Superior temporal gyrus (tissue), 1 donor: ENCODE measurements around the gene COX5B.
A peak's percentile ranks its signal among the peaks of the same experiment; 100 is the strongest.
"Not testable (repeated sequence)": the region's sequence is repeated elsewhere in the genome, so short reads cannot be mapped to it uniquely, and the experiment has no call there.

Experiments
- DNase-seq: peaks from one replicate; pipeline ENCODE4 v3.0.0-alpha.2; 2016; ENCODE audit errors: extremely low spot score

Gene COX5B

GRCh38 chr2:97654309-97654708 is 8.4 kb downstream of the COX5B start:
- peak; percentile 26 for DNase-seq

GRCh38 chr2:97654791-97655190 is 8.9 kb downstream of the COX5B start:
- no peak for DNase-seq

GRCh38 chr2:97656129-97656755 is 10.4 kb downstream of the COX5B start:
- DNase-seq, result no peak

- no peak for DNase-seq
These were observed 11.2 kb downstream of the COX5B start for GRCh38 chr2:97656905-97657587.

GRCh38 chr2:97657986-97658690 is 12.3 kb downstream of the COX5B start:
- no peak for DNase-seq

GRCh38 chr2:97658691-97659157 is 12.9 kb downstream of the COX5B start:
- DNase-seq, result no peak

GRCh38 chr2:97659256-97660043 is 13.6 kb downstream of the COX5B start:
- no peak for DNase-seq

- no peak for DNase-seq
These were observed 14.3 kb downstream of the COX5B start for GRCh38 chr2:97660044-97660774.

- DNase-seq, result no peak
These were observed 15.0 kb downstream of the COX5B start for GRCh38 chr2:97660775-97661389.

GRCh38 chr2:97661927-97662326 is 16.1 kb downstream of the COX5B start:
- DNase-seq, result no peak

- no peak for DNase-seq
These were observed 16.6 kb downstream of the COX5B start for GRCh38 chr2:97662386-97662894.

GRCh38 chr2:97662895-97663625 is 17.2 kb downstream of the COX5B start:
- DNase-seq, result peak; percentile 58

- DNase-seq, result no peak
These were observed 17.7 kb downstream of the COX5B start for GRCh38 chr2:97663626-97663961.

GRCh38 chr2:97663962-97664635 is 18.2 kb downstream of the COX5B start, which contains the start of gene ACTR1B:
TSS of gene ACTR1B (minus strand) at chr2:97664044. CDS start at chr2:97663890, 154 bp downstream.
- peak; percentile 98 for DNase-seq

- DNase-seq, result no peak
These were observed 18.7 kb downstream of the COX5B start for GRCh38 chr2:97664636-97664970.

GRCh38 chr2:97669448-97669847 is 23.6 kb downstream of the COX5B start, which contains the start of gene C2orf92:
TSS of gene C2orf92 (plus strand) at chr2:97669713. CDS start at chr2:97669789, 76 bp downstream.
- no peak for DNase-seq

- DNase-seq, result no peak
These were observed 24.6 kb downstream of the COX5B start for GRCh38 chr2:97670471-97670870.

- DNase-seq, result no peak
These were observed 25.7 kb downstream of the COX5B start for GRCh38 chr2:97671526-97671925.

- DNase-seq, result not testable (repeated sequence)
These were observed 26.8 kb downstream of the COX5B start for GRCh38 chr2:97672606-97673140.
